NCI-H82 treated with DMSO at 0.1 percent for 48 hours (cell line): ENCODE measurements around the gene CPS1.

Source experiments
- DNase-seq: peaks from one replicate; lab custom pipeline; 2025; ENCODE audit not compliant: unreplicated experiment; lab: John Stamatoyannopoulos, UW

The CPS1 gene

DNA sequence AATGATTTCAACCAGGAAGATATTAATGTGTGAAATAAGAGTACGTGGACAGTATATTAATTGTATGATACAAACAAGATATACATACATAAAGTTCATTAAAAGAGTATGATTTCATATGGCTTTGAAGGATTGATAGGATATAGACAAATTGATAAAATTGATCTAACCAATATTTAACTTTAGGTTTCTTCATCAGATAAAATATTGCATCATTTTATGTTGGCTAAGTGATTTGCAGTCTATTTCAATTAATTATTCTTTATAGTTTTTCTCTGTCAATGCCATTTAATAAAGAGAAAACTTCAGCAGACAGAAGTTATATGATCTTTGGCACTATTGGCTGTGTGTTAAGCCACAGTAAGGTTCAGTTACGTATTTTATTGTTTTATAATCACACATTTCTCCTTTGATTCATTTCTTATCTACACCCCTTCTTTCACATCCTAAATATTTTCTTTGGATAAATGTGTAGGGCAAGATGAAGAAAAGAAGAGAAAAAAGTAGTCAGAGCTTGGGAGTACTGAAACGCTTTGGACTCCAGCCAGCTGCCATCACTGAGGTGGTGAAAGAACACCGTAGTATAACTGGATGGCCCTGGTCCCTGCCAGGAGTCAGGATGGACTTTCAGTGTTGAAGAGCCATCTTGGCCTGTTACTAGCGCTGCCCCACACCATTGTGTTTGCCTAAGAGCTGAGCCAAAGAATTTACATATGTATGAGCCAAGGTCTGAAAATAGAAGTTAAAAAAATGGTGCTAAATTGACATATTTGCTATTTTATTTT, 9.8 kb upstream of the CPS1 start:
- no peak for DNase-seq

DNA sequence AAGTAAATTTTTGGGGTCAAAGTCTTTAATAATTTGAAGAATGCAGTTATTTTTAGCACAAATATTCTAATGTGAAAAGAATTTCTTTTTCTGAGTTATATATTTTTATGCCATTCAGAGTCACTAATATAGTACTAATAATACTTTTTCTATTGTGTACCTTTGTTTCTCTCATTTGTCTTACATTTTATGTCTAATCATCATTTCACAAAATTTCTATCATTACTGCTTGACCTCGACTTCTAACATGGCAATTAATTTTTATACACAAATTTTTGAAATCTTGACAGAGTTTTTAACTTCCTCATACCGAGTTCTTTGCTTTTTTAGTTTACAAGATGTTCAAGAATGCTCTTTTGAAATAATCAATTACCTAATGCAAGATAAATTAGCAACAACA, 8.4 kb upstream of the CPS1 start:
- no peak for DNase-seq

DNA sequence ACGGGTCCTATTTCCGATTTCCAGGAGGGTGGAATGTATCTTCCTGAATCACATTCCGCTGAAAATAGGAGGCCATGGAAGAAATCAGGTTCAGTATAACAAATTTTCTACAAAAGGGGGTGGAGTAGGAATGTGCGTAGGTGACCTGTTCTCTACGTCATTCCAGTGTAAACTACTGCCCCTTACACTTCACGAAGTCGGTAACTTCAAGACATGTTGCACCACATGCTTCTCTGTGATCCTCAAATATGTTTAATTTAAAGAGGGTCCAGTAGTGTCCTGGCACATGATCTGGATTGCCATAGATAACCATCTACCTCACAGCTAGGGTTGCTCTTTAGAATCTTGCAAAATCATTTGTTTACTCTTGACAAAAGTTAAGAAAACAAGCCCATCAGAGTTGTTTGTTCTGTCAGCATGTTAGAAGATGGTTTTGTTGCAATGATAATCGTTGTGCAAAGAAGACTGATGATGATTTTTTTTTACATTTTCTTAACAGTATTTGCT, 7.5 kb upstream of the CPS1 start:
- no peak for DNase-seq

DNA sequence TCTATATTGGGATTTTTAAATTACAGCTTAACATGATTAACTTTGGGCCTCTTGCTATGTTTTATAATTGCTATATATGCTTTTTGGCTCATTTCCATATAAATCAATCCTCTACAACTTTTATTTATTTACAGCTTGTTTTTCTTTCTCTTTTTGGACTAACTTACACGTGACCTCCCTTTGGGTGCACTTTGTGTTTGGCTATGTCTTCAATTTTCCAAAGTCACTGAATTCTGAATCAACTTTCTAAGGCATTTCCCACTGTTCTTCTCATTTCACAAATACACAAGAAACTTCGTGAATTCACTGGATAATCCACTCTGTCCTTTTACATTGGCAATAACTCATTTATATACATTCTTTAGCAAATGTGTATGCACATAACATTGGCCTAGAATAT, 5.4 kb upstream of the CPS1 start:
- DNase-seq = no peak

DNA sequence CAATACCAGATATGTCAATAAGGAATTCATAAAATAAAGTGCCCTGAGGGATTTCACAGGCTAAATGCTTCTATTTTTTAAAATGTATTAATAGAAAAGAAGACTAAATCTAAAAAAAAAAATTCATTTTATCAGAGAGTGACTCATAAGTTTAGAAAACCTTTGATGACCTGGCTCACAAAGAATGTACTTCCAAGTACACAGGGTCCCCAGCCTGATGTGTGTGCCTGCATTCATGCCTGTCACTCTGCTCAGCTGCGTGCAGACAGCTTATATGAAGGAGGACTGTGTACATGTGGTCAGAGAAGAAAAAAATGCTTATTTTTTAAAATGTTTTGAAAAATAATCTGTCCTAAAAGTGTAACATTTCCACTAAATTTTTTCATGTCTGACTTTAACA, 3.0 kb upstream of the CPS1 start:
- DNase-seq = no peak

DNA sequence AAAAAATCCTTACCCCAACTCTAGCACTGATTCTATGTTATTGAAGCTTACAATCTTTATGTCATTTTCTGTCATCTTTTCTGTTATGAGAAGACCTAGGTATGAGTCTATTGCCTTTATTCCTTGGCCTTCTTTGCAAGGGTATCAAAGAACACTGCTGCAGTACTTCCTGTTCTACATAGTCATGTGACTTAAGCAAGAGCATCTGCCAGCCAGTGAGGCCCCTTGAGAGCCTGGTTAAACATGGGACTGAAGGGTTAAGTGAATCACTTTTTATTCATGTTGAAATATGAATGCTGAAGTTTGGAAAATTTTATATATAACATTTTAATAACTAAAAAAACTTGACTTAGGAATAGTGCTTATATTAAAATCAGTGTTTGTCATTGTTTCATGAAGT, 844 bp upstream of the CPS1 start:
- DNase-seq = no peak

DNA sequence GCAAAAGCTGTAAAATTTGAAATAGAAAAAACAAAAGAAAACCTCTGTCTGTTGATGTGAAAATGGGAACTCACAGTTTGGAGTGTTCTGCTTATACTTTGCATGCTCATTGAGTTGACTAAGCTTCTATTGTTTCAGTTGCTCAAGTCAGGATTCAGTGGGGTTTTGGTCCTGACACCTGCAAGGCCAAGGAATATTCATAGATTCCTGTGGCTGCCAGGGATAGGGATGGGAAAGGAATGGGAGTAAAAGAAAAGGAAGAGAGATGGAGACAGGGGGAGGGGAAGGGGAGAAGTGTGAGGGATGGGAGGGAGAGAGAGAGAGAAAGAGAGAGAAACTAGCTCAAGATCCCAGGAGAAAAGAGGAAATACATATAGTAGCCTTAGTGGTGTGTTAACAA, 1.3 kb downstream of the CPS1 start:
- no peak for DNase-seq

DNA sequence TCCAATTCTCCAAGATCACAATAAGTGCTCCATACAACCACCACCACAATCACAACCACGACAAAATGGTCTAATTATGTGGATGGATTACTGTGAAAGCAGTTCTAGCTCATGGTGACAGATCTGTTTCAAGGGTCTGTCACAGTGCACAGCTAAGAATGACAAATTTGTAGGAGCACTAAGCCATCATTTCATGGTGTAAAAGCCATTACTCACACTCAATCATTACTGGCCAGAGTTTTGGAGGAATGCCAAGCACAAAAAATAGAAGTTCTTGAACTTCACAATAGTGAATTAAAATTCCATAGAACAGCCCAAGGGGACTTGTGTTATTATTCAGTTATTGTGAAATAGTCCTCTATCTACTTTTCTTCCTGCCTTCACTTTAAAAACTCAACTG, 2.3 kb downstream of the CPS1 start:
- no peak for DNase-seq

DNA sequence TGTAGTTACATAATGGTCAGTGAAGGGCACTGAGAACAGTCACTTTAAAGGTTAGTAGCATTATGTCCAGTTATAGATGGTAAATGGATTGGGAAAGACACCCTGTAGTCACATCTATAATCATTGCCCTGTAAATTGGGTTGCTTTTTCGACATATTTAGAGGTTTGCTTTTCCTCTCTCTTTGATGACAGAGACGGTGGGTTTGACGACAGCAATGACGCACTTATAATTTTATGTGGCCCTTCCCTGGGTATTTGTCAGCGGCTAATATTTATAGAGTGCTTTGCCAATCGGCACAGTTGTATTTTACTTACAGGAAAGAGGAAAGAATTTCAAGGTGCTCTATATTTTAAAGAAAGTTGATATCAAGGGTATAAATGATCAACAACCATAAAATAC, 2.8 kb downstream of the CPS1 start:
- DNase-seq = no peak

DNA sequence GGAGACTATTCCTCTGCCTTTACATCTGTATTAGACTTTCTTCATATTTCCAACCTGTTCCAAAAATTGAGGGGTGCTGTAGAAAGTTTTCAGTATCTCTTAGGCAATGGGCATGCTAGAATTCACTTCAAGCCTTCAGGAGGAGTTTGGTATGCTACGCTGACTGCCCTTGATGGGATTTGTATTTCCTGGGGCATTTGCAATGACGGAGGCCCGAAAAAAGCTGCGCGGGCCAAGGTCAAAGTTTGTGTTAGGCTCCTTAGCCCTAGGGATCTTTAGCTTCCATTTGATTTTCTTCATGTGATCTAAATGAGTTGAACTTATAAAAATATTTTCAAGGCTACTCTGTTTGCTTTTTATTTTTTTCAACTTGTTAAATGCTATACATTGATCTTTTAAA, 5.1 kb downstream of the CPS1 start:
- DNase-seq = no peak

DNA sequence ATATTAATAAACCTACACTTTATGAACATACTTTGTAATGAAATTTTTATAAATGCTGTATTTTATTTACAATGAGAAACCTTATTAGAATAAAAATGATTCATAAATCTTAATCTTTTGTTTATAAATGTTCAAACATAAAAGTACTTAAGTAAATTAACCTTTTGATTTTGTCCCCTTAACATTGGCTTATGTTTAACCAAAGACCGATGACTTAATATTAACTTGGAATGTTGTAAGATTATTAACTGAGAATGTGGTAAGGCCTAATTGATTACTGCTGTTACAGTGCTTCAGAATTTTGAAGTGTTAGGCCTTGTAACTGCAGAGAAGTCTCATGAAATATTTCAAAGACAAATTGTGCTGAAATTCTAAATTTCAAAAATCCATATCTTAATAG, 5.7 kb downstream of the CPS1 start:
- no peak for DNase-seq

DNA sequence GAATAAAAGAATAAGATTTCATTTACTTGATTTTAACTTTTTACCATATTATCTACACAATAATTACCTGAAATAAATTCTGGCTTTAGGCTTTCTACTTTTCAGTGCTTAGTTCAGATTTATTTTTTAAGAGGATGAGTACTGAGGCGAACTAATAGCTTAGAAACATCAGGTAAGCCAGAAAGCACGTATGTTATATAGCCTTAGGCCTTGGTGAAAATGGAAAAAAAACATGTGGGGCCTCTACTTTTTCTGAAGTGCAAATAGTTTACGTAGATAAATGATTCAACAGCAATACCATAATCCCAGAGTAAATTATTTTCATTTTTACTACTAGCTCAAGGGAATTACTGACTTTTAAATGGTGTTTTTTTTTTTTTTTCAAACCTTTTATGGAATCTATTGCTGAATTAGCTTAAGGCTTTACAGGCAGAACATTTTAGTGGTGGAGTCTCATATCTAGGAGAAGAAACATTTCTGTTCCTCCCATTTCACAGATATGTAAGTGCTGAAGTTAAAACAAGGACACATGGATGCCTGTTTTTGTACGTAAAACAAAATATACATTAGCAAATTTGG, 6.2 kb downstream of the CPS1 start:
- DNase-seq = no peak

DNA sequence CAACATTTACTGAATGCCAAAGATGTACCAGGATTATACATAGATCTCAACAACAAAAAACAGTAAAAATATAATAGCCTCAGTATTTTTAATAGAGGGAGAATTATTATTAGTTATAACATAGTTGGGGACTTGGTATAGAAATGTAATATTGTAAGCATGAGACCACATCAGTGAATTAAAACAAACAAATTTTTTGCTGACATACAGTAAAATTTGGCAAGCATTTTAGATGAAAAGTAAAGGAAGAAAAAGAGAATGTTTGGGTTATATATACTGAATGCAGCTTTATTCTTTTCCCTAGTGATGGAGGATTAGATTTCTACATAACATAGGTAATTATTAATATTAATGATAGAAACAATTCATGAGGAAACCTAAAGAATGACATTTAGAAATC, 10.9 kb downstream of the CPS1 start:
- DNase-seq = no peak

DNA sequence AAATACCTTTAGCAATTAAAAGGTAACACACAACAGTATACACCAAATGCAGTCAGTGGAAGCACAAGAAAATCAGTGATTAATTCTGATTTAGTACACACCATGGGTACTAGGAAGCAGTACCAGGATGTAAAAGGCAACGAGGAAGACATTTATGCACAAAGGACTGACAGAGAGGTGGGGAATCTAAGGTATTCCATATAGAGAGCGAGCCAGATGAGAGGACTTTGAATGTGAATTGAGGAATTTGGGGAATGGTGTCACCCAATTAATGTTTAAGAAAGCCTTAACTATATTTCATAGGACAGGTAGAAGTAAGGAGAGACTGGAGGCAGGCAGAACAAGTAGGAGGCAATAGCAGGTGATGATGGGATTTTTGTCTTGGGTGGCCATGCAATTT, 11.7 kb downstream of the CPS1 start:
- no peak for DNase-seq

DNA sequence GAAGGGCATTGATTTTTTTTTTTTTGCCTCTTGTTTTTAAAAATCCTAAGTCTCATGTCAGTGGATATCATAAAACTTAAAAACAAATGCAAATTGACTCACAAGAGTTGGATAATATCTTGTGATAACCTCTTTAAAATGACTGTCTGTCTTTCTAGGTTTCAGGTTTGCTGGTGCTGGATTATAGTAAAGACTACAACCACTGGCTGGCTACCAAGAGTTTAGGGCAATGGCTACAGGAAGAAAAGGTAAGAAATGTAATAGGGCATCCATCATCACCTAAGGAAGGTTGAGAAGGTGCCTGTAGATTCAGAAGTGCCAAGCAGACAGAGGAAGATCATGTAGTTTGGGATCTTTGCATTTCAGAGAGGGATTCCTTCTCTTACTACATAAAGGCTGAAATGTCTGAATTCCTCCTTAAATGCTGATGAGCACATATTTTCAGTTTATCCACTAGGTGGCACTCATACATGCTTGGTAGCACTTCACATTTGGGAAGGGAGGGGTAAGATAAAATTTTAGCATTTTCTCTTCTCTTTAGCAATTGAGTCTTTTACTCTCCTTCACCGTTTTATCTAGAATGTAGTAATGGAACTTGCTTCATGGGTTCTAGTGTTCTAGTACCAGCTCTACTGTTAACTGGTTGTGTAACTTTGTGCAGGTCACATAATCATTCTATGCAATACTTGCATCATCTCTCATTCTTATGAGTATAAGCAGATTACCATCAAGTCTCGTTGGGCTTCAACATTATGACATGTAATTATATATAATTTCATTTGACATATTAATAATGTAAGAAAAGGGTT, 21.1 kb downstream of the CPS1 start:
- DNase-seq = peak; percentile 52

DNA sequence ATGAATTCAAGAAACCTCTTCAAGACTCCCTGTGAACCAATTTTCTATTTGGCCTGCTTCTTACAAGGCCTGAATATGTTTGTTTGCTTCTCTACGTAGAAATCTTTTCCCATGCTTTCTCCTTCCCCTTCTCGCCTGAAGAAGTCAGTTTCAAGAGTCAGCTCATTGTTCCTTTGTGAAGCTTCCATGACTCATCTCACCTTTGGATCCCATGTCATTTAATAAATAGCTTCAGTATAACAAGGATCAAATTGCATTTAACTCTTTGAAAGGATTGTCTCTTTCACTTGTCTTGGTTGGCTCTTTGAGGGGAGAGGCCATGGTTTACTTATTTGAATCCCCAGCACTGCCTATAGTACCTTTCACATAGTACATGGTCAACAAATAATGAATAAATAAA, 28.4 kb downstream of the CPS1 start:
- DNase-seq = no peak

DNA sequence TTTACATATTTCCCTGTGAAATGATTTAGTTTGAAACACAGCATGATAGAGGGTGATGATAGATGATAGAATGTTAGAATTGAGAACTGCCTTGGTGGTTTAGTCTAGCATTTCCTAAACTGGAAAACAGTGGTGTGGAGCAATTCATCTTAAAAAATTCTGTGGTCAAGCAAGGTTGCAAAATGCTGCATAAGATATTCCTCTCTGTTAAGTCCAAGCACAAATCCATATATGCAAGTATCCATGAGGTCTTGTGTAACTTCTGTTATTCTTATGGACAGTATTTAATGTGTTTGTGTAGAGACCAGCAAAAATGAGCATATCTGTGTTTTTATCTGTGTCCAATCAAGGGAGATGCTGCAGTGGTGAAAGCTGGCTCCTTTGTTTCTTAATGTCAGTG, 30.0 kb downstream of the CPS1 start:
- no peak for DNase-seq

DNA sequence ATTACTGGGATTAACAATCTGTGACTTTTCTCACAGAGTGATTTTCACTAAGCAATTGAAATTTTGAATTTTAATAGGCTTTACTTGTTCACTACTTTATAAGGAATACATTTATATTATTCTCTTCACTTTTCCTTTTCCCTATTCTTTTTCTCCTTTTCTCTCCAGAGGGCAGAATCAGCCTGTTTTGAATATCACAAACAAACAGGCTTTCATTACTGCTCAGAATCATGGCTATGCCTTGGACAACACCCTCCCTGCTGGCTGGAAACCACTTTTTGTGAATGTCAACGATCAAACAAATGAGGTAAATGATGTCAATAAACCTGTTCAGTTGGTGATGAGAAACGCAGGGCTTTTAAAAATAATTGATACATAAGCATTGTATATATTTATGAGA, 35.3 kb downstream of the CPS1 start:
- DNase-seq = no peak

DNA sequence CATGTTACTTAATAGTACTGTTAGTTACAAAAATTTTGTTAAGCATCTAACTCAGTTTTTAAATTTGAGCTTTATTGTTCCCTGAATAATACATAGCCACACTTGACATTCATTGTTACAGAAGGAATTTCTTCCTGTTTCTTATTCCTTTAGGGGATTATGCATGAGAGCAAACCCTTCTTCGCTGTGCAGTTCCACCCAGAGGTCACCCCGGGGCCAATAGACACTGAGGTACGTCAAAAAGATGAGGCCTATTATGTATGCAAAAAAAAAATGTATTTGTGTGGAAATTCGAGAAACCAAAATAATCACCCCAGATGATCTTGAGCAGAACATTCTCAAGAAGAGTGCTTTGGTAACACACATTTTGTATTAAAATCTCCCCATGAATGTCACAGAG, 36.3 kb downstream of the CPS1 start:
- no peak for DNase-seq

DNA sequence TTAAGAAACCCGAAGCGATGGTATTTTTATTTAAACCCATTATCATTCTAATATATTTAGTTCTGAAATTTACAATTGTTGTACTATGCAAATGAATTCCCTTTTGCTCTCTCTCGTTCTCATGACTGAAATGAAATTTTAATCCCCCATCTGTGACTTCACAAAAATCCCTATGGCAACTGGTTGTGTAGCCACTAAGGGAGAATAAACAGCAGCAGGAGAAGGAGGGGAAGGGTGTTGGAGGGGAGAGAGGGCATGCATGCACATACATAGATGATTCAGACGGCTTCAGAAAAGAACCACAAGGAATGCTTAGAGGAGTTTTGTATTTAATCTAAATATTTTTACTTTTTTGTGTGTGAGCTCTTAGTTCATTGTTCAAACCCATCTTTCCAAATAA, 36.8 kb downstream of the CPS1 start:
- peak; percentile 12 for DNase-seq

DNA sequence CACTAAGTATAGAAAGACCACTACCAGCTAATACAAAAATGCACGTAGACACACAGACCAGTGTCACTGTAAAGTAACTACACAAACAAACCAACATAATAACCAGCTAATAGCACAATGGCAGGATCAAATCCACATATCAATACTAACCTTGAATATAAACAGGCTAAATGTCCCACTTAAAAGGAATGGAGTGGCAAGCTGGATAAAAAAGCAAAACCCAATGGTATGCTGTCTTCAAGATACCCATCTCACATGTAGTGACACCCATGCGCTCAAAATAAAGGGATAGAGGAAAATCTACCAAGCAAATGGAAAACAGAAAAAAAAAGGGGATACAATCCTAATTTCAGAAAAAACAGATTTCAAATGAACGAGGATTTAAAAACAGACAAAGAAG, 41.8 kb downstream of the CPS1 start:
- DNase-seq = no peak

DNA sequence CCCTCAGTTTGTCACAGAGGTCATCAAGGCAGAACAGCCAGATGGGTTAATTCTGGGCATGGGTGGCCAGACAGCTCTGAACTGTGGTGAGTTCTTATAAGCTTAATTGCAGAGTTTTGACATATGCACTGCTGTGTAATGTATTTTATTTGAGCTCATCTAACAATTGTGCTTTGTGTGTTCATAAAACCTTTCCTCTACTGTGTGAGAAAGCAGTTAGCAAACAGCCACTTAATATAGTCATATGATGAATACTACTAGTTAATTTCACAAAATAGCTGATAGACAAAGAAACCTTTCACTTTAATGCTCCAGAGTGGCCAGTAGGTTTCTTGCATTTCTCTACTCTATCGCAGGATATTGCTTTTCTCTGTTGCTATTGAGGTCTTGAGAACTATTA, 43.1 kb downstream of the CPS1 start:
- DNase-seq = no peak
